Activated gamma-delta T cell treated with Interleukin-2 at 50 U/mL for 16 hours (primary cell): ENCODE data around the gene CPLX4.
A peak's percentile ranks its signal among the peaks of the same experiment; 100 is the strongest.

Source experiments
- DNase-seq: peaks from one replicate; pipeline ENCODE4 v3.0.0-alpha.2; 2020

Gene CPLX4, protein sequence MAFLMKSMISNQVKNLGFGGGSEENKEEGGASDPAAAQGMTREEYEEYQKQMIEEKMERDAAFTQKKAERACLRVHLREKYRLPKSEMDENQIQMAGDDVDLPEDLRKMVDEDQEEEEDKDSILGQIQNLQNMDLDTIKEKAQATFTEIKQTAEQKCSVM

GRCh38 chr18:59318460-59319050, at the start of gene CPLX4:
TSS of gene CPLX4 (minus strand) at chr18:59318649. CDS start at chr18:59318462, 187 bp downstream.
- no peak for DNase-seq

- DNase-seq = no peak
Observed at GRCh38 chr18:59360381-59360780, 41.9 kb upstream of the CPLX4 start.

DNA sequence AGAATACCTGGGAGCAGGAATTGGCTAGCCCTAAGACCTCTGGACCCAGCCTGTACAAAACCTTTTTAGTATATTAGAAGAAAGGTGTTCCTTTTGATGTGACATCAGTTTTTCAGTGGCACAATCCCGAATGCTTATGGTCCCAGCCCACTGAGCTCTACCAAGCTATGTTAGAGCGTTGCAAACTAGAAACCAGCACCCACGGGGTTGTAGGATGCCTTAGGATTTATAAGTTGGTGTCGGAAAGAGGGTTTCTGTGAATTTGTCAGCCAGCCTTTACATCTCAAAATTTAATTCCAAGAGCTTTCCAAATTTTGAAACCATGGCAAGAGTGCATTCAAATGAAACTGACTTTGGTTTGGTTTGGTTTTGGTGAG, 41.1 kb upstream of the CPLX4 start:
- no peak for DNase-seq

- DNase-seq = peak; percentile 90
Observed at GRCh38 chr18:59358712-59359575, 40.5 kb upstream of the CPLX4 start, which contains the start of gene LMAN1. TSS of gene LMAN1 (minus strand) at chr18:59359265. CDS start at chr18:59359244, 21 bp downstream.

- no peak for DNase-seq
Observed at GRCh38 chr18:59358414-59358711, 39.9 kb upstream of the CPLX4 start.

DNA sequence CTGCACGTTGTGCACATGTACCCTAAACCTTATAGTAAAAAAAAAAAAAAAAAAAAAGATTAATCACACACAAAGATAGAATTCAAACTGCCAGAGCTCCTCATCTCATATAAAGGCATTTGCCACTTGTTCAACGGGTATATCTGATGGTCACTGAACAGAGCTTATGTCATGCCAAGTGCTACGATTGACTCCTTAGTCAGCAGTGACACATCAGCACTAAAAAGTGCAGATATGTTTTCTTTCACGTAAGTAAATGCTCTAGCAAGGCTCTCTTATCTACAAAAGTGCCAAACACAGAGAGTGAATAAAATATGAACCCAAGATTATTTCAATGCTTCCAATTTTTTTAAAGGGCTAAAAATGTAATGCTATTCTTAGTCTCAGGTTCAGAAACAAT, 39.5 kb upstream of the CPLX4 start:
- no peak for DNase-seq

DNA sequence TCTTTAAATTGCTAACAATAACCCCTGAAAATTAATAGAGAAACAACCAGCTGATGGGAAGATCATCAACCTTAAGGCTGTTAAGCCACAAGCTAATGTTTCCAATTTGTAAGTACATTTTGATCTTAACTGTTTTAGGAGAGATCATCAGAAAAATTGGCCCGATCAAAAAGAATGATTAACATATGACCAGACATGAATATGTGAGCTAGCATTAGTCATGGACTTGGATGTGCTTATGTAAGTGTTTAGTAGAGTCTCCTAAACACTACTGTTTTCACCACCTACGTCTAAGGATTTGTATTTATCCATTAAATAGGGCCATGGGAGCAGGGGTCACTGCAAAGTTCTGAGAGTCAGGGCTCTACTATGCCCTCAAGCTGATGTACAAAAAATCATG, 36.3 kb upstream of the CPLX4 start:
- DNase-seq = no peak

GRCh38 chr18:59353079-59353680, 34.7 kb upstream of the CPLX4 start:
- no peak for DNase-seq

DNA sequence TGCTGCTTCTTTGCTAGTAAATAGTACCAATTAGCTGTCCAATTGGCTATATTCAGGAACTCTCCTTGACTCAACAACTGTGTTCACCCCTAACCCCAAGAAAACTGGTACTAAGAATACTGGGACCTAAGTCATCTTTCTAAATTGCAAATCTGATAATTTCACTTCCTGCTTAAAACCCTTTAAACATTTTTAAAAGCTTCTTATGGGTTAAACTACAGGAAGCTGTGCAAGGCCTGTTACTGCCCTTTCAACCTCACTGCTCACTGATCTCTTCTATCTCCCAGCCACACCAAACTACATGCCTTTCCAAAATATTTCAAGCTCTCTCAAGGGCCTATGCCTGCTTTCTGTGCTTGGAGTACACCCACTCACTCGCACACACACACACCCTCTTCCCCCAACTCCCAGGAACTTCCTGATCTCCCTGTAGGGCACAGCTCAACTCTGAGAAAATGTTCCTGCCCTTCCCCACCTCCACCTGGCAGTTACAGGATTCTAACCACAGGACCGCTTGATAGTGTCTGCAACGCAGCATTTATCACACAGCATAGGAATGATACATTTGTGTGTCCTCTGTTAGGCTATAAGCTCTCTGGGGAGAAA, 33.9 kb upstream of the CPLX4 start:
- DNase-seq = no peak

DNA sequence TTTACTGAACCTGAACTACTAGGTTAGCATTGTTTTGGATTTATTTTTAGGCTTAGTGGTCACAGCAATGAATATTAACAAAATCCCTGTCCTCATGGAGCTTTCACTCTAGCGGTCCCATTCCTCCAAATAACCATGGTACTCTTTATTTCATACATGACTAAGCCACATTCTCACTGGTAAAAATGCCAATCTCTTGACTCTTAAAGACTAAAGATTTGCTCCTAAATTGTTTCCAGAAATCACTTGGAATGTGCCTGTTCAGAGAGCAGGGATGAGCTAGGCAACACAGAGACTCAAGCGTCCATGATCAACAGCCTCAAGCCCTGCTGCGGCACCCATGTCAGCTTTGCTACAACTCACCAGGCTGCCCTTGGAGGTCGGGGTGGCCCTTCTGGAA, 27.1 kb upstream of the CPLX4 start:
- no peak for DNase-seq

GRCh38 chr18:59344996-59345395, 26.5 kb upstream of the CPLX4 start:
- DNase-seq = no peak

DNA sequence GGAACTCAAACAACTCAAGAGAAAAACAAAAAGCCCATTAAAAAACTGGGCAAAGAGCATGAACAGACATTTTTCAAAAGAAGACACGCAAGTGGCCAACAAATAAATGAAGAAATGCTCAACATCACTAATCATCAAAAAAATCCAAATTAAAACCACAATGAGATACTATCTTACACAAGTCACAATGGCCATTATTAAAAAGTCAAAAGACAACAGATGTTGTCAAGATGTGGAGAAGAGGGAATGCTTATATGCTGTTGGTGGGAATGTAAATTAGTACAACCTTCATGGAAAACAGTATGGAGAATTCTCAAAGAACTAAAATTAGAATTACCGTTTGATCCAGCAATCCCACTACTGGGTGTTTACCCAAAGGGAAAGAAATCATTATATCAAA, 25.5 kb upstream of the CPLX4 start:
- no peak for DNase-seq

DNA sequence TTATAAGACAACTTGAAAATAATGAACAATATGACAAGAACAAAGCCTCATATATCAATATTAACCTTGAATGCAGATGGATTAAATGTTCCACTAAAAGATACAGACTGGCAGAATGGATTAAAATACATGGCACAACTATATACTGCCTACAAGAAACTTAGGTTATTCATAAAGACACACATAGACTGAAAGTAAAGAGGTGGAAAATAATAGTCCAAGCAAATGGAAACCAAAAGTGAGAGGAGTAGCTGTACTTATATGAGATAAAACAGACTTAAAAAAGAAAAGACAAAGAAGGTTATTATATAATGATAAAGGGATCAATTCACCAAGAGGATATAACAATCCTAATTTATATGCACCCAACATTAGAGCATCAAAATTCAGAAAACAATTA, 22.4 kb upstream of the CPLX4 start:
- DNase-seq = no peak

DNA sequence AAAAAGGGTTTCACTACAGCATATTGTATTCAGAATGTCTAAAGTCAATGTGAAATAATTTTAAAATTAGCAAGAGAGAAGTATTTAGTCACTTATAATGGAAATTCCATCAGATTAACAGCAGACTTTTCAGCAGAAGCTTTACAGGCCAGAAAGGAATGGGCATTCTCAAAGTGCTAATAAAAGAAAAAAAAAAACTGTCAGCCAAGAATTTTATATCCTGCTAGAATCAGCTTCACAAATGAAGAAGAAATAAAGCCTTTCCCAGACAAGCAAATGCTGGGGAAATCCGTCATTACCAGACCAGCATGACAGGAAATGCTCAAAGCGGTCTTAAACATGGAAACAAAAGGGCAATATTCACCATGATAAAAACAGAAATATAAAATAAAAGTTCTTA, 21.9 kb upstream of the CPLX4 start:
- DNase-seq = no peak

GRCh38 chr18:59332986-59333385, 14.5 kb upstream of the CPLX4 start:
- DNase-seq = no peak

DNA sequence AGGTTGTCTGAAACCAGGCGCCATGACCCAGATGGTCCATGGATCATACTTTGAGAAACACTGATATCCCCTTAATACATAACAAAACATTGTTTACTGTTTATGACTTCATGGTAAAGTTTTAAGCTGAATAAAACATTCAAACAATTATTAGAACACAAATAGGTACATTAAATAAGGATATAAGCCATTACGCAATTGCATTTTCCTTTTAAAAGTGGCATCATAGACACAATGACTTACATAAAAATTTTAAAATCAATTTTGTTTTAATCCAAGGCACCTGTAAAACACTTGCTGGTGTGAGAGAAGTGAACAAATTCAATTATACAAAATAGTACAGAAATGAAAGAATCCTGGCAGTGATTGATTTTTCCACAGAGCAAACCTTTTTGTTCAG, 10.2 kb upstream of the CPLX4 start:
- DNase-seq = no peak

DNA sequence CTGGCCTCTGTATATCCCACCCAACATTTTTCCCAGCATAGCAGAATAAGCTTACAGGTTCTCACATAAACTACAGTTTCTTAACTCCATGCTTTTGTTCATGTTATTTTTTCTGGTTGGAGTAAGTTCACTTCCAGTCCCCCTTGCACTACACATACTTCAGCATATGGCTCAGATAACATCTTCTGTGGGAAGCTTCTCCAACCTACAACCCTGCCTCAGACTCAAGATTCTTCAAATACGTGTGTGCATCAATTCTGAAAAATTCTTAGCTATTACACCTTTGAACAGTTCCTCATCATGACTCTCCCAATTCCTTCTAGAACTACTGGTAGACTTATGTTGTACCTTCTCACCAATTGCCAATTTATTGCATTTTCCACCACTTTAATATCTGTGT, 7.5 kb upstream of the CPLX4 start:
- no peak for DNase-seq

GRCh38 chr18:59324623-59324971, 6.1 kb upstream of the CPLX4 start:
- DNase-seq = no peak

- DNase-seq = no peak
Observed at GRCh38 chr18:59323931-59324622, 5.6 kb upstream of the CPLX4 start.

GRCh38 chr18:59311631-59312030, 6.8 kb downstream of the CPLX4 start:
- no peak for DNase-seq

DNA sequence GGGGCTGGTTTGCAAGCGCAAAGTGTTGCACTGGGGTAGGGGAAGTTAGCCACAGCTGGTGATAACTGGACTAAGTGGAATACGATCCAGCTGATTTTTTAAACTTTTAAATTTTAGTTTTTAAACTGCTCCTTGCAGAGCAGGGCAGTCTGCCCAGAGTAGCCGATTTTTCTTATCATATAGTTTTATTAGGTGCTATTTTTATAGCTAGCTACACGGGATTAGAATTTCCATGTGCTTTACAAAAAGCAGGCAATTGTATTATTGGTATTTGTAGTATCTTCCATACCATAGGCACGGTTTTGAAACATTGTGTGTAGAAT, 9.6 kb downstream of the CPLX4 start:
- no peak for DNase-seq

DNA sequence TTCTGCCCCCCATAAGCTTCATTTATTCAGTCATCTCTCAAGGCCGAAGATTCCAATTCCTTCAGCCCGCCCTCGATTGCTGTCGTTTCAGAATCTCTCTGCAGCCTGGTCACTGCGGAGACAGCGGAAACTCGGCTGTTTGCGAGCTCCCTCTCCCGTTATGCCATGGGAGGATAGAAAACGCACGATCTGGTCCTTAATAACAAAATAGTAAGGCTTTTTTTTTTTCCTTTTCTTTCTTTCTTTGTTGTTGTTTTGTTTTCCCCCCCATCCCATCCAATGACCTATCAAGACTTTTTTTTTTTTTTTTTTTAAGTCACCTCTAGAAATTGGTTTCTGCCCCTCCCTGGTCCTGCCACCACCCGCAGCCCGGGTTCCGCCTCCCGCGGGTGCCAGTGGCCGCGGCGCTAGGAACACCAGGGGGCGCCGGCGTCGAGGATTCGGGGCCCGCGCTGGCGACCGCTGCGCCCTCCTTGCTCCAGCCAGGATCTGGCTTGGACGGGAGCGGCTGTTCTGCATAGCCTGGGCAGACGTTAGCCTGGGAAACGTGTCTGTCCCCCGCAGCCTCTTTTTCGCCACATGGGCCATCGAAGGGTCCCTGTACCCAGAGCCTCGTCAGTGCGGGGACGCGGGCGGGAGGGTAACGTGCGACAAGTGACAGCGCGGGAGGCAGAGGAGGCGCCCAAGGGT, 10.1 kb downstream of the CPLX4 start:
- peak; percentile 50 for DNase-seq

DNA sequence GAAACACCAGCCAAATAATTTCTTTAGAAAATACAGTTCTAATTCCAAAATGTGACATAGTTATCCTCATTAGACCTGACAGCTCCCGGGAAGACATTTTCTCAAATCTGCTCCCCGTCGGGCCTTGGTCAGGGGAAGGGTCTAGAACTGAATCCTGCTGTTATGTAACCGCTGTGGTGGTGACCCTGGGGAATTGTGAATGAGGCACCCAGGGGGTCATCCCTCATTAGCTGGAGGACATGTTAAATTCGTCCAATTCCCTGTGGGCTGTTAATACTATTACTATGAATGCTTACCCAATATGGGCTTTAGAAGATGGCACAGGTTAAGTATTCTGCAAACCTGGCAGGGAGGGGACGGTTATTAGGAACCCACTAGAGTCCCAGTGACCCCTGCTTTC, 11.8 kb downstream of the CPLX4 start:
- DNase-seq = no peak
